ENCODE data around the gene DR1. TPM values are rescaled to one million over a fixed set of nuclear protein-coding genes. Genes with fewer than 3 reads are reported as not detected.

The DR1 gene
- total RNA-seq, 4 donors from 2014 or later: 26.8 to 59.1 (median 37.9) TPM

DNA sequence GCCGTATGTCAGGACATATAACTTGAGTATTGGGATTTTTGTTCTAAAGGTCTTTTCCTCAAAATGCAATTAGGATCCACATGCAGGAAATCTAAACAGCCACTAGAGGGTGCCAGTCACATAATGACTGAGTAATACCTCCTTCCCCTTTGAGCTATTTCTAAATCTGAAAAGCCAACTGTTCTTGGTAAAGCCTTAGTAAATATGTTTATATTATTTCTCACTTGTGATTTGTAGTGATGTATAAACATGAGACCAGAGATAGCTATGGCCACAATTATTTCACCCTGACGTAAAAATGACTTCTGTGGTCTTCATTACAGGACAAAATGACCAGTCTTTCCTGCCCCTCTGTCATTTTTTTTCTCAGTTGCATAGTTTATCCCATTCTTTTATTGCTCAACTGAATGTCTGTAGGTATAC, 41.0 kb upstream of the DR1 start:
- peaks cover 0 to 2% of the 10 kb centered on the region in 2 donors for H3K4me1 ChIP-seq
- no peak for TF ChIP-seq POLR2A (IDR thresholded peaks at IDR 0.05)
- TF ChIP-seq, protein P1, sequence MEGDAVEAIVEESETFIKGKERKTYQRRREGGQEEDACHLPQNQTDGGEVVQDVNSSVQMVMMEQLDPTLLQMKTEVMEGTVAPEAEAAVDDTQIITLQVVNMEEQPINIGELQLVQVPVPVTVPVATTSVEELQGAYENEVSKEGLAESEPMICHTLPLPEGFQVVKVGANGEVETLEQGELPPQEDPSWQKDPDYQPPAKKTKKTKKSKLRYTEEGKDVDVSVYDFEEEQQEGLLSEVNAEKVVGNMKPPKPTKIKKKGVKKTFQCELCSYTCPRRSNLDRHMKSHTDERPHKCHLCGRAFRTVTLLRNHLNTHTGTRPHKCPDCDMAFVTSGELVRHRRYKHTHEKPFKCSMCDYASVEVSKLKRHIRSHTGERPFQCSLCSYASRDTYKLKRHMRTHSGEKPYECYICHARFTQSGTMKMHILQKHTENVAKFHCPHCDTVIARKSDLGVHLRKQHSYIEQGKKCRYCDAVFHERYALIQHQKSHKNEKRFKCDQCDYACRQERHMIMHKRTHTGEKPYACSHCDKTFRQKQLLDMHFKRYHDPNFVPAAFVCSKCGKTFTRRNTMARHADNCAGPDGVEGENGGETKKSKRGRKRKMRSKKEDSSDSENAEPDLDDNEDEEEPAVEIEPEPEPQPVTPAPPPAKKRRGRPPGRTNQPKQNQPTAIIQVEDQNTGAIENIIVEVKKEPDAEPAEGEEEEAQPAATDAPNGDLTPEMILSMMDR (IDR thresholded peaks at IDR 0.05 in 4 of 5, conservative IDR thresholded peaks at IDR 0.05 in 1 of 5): peak; percentile 66 to 92 (median 75)
- in situ Hi-C loops (cut with MboI; ENCODE audit: low sequenced_read_pairs in 4 of 4) (loop anchor here in 3 of 4 donors (10.0 to 25.0 kb wide), 5 partner anchors 108 to 558 kb away; no protein-coding TSS in a partner anchor), intact Hi-C loops (cut with DNase I; ENCODE audit: low total_unique reads) (loop anchor here (2.0 to 5.0 kb wide), 2 partner anchors 222 to 540 kb away; no protein-coding TSS in a partner anchor)
- H3K9me3 ChIP-seq: no peaks in the 10 kb centered on the region
- peak; percentile 65 to 79 for ATAC-seq
- H3K4me3 ChIP-seq: no peak overlapping the region
- H3K27ac ChIP-seq: no peak overlapping the region
- peak in 1 of 2 donors; percentile 10 for DNase-seq
- H3K36me3 ChIP-seq: no peaks in the 10 kb centered on the region
- no peaks in the 10 kb centered on the region for H3K27me3 ChIP-seq

DNA sequence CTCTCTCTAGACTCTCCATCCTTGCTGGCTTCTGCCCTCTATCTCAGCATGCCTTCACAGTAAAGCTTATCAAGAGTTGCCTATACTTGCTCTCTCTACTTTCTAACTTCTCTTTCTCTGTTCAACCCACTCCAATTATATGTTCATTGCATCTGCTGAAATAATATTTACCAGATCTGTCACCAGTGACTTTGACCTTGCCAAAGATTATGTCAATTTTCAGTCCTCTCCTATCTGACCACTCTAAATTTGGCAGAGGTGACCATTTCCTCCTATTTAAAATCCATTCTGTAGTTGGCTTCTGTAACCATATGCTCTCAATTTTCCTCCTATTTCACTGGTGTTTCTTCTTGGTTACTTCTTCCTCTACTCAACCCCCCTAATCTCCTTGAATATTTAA, 38.8 kb upstream of the DR1 start:
- H3K4me1 ChIP-seq: no peaks in the 10 kb centered on the region
- ATAC-seq: no peak
- no peaks in the 10 kb centered on the region for H3K36me3 ChIP-seq
- intact Hi-C loops (cut with DNase I; ENCODE audit: low total_unique reads): no loop called here
- no peaks in the 10 kb centered on the region for H3K9me3 ChIP-seq
- DNase-seq: no peak
- H3K4me3 ChIP-seq: no peak overlapping the region
- H3K27me3 ChIP-seq: no peaks in the 10 kb centered on the region
- TF ChIP-seq, protein P1 (IDR thresholded peaks at IDR 0.05 in 4 of 5, conservative IDR thresholded peaks at IDR 0.05 in 1 of 5): no peak
- no peak for TF ChIP-seq POLR2A (IDR thresholded peaks at IDR 0.05)
- in situ Hi-C loops (cut with MboI; ENCODE audit: low sequenced_read_pairs in 4 of 4): loop anchor here in 3 of 4 donors (10.0 to 25.0 kb wide), 5 partner anchors 105 to 555 kb away; no protein-coding TSS in a partner anchor
- no peak overlapping the region for H3K27ac ChIP-seq

DNA sequence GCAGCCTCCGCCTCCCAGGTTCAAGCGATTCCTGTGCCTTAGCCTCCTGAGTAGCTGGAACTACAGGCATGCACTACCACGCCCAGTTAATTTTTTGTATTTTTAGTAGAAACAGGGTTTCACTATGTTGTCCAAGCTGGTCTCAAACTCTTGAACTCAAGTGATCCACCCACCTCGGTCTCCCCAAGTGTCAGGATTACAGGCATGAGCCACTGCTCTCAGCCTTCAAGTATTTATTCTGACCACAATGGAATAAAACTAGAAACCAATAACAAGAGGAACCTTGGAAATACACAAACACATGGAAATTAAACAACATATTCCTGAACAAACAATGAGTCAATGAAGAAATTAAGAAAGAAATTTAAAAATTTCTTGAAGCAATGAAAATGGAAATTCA, 32.7 kb upstream of the DR1 start:
- Histone ChIP-seq H3K4me1 (no peaks in the 10 kb centered on the region), H3K9me3 (no peaks in the 10 kb centered on the region), H3K27ac (no peak overlapping the region), H3K36me3 (no peaks in the 10 kb centered on the region), H3K27me3 (no peaks in the 10 kb centered on the region), H3K4me3 (no peak overlapping the region)
- TF ChIP-seq POLR2A (IDR thresholded peaks at IDR 0.05): no peak
- TF ChIP-seq, protein P1 (IDR thresholded peaks at IDR 0.05 in 4 of 5, conservative IDR thresholded peaks at IDR 0.05 in 1 of 5): no peak
- ATAC-seq (no peak), DNase-seq (no peak)
- in situ Hi-C loops (cut with MboI; ENCODE audit: low sequenced_read_pairs in 4 of 4): loop anchor here in 3 of 4 donors (25.0 kb wide), 4 partner anchors 99 to 549 kb away; no protein-coding TSS in a partner anchor
- intact Hi-C loops (cut with DNase I; ENCODE audit: low total_unique reads): no loop called here

DNA sequence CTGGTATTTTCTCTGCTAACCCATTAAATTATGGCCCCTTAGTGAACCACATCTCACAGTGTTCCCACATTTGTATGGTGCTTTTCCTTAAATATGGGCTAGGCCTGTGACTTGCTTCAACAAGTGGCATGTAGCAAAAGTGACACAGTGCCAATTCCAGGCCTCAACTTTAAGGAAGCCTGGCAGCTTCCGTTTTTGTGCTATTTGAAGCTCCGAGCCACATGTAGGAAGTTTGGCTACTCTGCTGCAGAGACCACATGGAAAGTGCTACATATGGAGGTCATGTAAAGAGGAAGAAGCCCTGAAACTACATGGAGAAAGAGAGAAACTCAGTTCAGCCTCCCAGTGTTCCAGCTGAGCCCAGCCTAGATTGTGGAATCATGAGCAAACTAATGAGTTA, 28.5 kb upstream of the DR1 start:
- intact Hi-C loops (cut with DNase I; ENCODE audit: low total_unique reads): no loop called here
- Histone ChIP-seq H3K36me3 (no peaks in the 10 kb centered on the region), H3K4me1 (no peaks in the 10 kb centered on the region), H3K27ac (no peak overlapping the region), H3K27me3 (no peaks in the 10 kb centered on the region), H3K4me3 (no peak overlapping the region), H3K9me3 (no peaks in the 10 kb centered on the region)
- ATAC-seq (peak in 1 of 2 donors; percentile 39), DNase-seq (peak; percentile 24 to 42)
- no peak for TF ChIP-seq POLR2A (IDR thresholded peaks at IDR 0.05)
- TF ChIP-seq, protein P1 (IDR thresholded peaks at IDR 0.05 in 4 of 5, conservative IDR thresholded peaks at IDR 0.05 in 1 of 5): no peak
- in situ Hi-C loops (cut with MboI; ENCODE audit: low sequenced_read_pairs in 4 of 4): loop anchor here in 3 of 4 donors (25.0 kb wide), 4 partner anchors 95 to 545 kb away; no protein-coding TSS in a partner anchor

All from gastrocnemius medialis (tissue), 4 donors.